ENCODE measurements around the gene TGFBR3L.
A peak's percentile ranks its signal among the peaks of the same experiment; 100 is the strongest.

Gene TGFBR3L

DNA sequence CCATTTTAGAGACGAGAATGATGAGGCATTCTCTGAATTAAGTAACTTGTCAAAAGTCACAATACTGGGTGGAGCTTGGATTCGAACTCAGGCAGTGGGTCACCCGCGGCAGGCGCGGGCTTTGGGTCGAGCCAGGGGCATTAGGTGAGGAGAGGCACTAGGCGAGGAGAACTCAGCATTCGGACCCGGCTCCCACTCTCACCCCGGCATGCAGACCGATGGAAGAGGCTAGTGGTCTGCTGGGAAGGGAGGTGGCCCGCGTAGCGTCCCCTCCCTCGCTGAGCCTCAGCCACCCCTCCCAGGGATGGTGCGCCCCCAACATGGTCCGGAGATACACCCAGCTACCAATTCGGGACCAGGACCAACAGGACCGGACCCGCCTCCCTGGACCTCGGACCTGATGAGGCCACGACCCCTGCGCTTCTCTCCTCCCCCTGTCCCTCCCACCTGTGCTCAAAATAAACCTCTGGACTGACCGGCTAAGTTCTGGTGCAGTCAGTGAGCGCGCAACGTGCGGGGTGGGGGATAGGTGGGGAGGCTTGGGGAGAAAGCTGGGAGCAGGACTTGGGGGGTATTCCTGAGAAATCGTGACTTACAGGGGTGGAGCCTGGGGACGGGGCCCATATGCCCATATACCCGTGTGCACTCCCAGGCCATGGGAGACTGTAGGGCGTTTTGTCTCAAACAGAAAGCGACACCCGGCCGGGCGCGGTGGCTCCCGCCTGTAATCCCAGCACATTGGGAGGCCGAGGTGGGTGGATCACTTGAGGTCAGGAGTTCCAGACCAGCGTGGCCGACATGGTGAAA, 4.2 kb downstream of the TGFBR3L start:
- no peak for DNase-seq

DNA sequence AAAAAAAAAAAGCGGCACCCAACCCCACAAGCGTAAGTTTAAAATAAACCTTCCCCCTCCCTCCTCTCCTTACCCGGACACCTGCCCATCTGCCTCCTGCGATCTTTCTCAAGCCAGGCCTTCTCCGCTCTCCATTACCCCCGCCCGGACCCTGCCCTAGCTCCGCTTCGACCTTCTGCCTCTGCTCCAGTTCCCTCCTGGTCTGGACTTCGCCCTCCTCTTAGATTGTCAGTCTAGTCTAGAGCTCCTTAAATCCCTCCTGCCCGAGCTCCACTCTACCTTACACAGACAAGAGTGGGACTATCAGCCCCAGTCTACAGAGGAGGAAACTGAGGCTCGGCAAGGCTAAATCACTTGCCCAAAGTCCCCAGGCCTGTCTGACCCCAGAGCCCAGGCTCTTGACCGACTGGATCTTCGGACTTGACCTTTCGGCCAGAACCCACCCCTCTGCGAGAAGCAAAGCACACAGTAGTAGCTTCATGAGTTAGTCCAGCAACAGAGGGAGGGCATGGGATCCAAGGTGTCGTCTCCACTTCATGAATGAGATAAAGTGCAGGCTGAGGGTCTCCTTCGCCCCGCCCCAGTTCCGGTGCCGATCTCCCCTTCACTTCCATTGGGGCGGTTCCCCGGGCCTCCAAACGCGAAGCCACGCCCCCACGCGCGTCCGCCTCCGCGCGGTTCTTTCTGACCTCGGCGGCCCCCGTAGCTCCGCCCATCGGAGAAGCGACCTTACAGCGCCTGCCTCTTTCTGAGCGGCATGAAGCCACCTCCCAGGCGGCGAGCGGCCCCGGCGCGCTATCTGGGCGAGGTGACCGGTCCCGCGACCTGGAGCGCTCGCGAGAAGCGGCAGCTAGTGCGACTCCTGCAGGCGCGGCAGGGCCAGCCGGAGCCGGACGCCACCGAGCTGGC, 5.2 kb downstream of the TGFBR3L start, which contains the start of gene SNAPC2:
Gene SNAPC2 (plus strand): TSS at position 729 of the 909 bp plus-strand sequence. CDS start 29 bp downstream, at position 758.
- peak; percentile 98 for DNase-seq

DNA sequence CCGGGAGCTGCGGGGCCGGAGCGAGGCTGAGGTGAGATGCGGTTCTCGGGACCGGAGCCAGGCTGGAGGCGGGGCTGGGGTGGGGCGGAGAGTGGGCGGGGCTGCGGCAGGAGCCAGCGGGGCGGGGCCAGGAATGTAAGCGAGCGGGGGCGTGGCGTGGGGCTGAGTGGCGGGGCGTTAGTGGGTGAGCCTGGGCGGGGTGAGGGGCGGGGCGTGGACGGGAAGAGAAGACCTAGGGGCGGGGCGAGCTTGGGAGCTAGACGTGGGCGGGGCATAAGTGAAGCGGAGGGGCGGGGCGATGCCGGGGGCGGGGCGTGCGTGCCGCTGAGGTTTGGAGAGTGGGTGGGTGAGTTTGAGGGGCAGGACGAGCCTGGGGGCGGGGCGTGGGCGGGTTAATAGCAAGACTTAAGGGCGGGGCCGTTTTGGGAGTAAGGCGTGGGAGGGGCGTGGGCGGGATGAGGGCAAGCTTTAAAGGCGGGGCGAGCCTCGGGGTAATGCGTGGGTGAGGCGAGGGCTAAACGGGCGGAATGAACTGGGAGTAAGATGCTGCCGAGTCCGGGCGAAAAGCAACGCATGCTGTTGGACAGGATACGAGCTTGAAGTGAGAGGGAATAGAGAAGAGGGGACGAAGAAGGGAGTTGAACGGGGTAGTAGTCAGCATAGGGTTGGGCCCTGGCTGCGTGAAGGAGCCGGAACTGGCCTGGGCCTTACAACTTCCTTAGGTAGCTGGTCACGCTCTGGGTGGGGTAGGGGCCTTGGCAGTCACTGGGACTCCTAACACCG, 6.1 kb downstream of the TGFBR3L start:
- DNase-seq: peak; percentile 99

DNA sequence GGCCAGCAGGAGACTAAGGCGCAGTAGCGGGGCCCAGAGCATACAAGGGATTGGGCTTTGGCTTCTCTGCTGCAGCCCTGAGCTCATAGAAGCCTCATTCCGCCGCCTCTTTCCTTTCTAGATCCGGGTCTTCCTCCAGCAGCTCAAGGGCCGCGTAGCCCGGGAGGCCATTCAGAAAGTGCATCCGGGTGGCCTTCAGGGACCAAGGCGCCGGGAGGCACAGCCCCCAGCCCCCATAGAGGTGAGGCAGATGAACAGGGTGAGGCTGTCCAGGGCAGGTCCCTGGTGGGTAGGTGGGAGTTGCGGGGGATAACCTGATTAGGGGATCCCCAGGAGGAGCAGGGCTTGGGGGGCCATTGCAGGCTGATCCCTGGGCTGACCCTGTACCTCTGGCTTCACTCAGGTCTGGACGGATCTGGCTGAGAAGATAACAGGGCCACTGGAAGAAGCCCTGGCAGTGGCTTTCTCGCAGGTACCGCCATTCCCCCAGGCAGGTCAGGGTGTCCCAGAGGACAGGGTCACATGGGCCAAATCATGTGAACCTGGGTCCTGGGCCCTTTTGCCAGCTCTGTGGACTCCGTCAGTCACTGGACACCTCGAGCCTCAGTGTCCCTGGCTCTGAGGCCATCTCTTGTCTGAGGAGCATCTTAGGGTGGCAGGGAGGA, 6.8 kb downstream of the TGFBR3L start:
- no peak for DNase-seq

DNA sequence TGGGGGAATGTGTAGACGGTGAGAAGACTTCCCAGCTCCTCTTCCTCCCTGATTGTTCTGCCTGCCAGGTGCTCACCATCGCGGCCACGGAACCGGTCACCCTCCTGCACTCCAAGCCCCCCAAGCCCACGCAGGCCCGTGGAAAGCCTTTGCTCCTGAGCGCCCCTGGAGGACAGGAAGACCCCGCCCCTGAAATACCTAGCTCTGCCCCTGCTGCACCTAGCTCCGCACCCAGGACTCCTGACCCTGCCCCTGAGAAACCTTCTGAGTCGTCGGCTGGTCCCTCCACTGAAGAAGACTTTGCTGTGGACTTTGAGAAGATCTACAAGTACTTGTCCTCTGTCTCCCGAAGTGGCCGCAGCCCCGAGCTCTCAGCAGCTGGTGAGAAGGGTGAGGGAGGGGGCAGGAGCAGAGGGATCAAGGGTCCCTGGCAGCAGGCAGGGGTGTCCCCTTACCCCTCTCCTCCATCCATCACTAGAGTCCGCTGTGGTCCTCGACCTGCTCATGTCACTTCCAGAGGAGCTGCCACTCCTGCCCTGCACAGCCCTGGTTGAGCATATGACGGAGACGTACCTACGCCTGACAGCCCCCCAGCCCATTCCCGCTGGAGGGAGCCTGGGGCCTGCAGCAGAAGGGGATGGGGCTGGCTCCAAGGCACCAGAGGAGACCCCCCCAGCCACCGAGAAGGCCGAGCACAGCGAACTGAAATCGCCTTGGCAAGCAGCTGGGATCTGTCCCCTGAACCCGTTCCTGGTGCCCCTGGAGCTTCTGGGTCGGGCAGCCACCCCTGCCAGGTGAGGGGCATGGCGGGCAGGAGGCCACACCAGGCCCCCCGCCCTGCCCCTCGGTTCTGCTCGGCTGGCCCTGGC, 7.6 kb downstream of the TGFBR3L start:
- DNase-seq: no peak

DNA sequence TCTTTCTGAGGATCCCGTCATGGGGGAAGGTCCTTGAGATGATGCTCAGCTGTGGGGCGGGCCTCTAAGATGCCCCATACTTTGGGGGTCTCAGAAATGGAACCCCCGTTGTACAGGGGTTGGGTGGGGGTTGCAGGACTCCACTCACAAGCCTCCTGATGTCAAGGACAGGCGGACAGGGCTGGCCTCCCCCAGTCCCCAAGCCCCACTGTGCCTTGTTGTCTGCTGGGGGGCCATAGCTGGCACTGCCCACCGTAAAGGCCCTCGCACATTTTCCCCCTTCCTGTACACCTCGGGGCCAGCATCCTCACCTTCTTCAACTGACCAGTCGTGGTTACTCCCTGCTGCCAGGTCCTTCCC, 8.2 kb downstream of the TGFBR3L start:
- DNase-seq: no peak

DNA sequence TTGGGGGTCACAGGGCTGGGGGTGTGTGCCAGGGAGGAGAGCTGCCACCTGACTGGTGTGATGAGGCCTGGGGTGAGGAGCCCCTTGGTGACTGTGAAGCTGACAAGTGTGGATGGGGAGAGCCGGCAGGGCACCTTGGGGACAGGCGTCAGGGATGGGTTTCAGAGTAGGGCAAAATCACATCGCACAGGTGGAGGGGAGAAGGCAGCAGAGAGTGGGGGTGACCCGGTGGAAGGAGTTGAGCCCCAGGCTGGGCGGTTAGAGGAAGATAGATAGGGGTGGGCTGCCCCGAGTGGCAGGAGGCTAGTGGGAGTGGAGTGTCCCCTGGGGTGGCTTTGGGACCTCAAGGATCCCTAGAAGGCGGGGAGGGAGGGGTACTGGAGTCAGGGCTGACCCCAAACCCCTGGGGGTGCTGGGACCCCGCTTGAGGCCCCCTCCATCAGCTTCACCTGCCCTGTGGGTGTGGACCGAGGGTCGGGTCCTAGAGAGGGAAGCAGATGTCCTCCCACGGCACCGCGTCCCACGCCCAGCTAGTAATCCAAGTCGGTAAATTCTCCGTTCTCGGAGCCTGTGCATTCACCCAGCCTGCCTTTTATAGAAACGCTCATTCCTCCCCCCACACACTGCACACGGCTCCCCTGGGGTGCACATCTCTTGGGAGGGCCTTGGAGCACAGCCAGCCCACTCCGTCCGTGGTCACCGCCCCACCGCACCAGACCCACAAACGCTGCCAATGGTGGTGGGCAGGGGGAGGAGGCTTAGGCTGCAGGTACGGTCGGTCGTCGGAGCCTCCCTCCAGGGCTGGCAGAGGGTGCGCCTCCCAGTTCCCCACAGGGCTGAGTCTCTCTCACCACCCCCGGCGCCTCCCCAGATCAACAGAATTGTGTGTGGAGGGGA, 8.9 kb downstream of the TGFBR3L start:
- DNase-seq: no peak

DNA sequence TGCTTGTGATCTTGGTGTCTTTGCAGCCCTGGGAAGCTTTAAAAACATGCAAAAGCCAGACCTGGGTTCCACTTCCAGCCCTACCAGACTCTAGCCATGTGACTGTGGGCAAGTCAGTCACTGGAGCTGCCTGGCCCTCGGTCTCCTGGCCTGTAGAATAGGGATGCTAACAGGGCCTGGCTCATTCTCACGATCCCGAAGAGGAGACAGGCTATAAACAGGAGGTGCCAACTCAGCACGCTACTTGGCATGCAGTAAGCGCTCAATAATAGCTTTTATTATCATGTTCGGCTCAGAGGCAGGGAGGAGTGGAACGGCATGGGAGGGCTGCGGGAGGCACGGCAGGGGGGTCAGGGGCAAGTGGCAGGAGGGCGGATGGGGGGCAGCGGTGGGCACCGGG, 9.6 kb downstream of the TGFBR3L start:
- DNase-seq: no peak

DNA sequence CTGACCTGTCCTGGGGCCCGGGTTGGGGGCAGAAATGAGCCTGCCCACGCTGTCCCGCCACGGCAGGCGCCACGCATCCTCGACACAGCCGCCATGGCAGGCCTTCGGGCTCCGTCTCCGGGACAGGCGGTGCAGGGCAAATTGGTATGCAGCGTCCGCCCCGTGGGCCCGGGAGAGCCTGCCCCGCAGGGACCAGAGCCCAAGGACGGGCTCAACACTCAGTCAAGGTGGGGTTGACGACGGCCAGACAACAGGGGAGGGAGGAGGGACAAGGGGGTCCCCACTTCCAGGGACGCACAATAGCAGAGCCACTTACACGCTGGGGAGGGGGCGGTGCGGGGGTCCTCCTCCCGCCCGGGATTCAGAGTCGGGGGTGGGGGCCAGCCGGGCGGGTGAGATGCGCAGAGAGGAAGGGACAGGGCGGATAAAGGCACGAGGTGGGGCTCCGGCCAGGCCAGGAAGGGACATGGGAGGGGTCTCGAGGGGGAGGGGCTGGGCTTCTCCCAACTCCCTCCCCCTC, 10.1 kb downstream of the TGFBR3L start:
- peak; percentile 47 for DNase-seq

DNA sequence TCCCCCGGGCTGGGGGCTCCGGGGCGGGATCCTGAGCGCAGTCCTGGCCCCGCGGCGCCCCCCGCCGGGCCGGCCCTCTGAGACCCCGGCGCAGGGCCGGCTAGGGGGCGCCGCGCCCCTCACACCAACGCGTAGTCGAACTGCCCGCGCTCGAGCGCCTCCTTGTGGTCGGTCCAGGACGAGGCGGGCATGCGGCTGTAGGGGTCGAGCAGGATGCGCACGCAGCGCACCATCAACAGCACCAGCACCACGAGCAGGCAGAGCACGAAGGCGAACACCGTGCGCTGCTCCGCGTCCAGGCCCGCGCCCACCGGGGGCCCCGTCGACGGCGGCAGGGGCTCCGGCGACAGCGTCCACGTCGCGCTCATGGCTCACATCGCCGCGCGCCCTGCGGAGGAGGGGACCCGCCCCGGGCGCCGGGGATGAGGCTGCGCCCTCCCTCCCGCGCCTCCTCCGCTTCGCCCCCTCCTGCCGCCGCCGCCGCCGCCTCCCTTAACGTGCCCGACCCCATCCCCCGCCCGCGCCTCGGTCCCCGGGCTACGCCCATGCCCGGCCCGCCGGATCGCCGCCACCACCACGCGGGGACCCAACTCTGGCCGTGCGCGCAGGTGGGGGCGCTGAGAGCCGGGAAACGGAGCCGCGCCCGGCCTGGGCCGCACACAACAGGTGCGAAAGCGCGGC, 10.7 kb downstream of the TGFBR3L start:
- peak; percentile 92 for DNase-seq

DNA sequence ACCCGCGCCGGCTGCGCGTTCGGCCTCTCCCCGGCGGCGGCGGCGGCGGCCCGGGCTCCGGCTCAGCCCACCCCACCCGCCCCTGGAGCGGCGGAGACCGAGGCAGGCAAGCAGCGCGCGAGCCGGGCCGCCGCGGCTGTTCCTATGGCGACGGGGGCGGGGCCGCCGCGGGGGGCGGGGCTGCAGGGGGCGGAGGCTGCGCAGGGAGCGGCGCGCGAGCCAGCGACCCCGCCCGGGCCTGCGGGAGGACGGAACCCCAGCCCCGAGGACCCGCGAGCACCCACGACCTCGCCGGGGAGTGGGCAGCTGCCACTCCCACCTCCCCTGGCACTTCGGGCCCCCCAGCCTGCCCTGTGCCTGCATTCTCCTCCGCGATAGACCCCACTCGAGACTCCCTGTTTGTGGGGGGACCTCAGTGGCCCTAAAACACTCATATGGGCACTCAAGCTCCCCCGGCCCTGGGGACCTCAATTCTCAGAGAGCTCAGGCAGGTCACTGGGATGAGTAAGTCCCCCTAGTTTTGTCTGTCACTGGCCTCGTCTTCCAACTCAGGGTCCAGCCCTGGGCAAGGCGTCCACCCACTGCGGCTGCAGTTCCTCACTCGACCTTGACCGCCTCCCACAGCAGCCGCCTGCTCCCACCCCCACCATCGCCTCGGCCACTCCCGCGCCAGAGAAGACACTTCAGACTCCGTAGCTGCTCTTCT, 11.5 kb downstream of the TGFBR3L start, which contains the start of gene CTXN1:
Gene CTXN1 (minus strand): TSS at position 115 of the 706 bp plus-strand sequence. CDS start 597 bp downstream, outside the sequence.
- peak; percentile 84 for DNase-seq

DNA sequence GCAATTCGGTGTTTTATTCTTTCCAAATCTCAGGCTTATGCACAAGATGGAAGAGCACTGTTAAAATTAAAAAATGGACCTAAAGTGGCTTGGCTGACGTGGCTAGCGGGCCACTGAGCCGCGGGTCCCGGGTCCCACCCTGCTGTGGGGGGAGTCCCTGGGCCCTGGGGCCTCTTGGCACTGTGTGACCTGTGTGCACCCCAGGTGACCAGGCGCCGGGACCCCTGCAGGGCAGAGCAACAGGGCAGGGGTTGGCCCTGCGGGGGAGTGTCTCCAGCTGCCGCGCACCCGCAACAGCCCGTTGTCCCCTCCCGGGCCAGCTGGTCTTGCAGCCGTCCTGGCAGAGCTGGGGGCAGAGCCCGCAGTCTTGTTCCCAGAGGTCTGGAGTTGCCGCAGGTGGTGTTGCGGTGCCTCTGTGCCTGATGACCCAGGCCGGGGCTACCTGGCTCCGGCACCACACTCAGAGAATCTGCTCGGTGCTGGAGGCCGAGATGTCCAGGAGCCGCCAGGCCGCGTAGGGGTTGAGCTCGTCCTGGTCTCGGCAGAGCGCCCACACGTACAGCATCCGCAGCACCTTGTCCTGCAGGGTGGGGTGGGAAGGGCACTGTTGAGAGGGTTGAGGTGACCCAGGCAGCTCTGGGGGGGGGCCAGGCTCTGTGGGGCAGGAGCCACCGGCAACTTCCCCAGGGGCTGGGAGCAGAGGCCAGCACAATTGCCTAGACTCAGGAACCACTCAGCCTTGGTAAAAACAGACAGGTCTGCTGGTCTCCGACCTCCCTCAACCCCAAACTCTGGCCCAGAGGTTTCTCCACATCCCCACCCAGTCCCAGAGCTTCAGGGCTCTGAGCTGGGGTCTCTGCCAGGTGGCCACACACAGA, 12.3 kb downstream of the TGFBR3L start:
- DNase-seq: peak; percentile 54

DNA sequence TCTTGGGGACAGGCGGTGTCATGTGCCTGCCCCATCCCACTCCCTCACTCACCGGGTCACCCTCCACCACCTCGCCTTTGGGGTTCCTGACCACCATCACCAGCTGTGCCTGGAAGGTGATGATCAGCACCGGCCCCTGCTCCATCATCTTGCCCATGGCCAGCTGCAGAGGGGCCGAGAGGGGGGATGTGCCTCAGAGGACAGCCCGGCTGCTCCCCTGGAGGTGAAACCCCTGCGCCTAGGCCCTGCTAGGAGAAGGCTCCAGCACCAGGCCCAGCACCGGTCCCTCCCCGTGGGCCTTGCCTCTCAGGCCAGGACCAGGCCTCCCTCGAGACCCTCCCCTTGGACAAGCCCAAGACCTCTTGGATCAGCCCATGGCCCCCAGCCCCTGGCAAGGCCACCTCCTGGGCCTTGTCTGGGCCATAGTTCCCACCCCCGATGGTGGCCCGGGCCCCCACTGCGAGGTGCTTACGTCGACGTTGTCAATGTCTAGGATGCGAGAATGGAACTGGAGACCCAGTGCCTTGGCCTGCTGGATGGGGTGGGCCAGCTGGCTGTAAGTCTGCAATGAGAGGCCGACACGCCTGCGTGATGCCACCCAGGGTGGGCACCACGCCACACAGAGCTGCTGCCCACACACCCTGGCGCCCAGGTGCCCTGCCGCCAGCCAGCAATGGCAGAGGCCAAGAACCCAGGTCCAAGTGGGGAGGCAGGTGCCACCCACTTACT, 13.1 kb downstream of the TGFBR3L start:
- DNase-seq: no peak

DNA sequence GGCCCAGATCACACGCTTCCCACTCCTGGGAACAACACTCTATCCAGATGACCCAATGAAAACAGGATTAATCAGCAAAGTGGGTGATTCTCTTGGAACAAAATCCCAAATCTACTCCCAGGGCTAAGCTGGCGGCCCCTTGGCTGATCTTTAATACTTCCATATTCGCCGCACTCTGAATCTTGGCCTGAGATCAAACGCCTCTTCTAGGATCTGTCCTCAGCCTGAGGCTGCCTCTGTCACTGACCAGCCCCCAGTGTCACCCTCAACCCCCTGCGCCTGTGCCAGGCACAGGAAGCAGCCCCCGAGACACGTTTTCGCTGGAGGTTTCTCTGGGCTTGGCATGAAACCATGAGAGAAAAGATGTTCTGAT, 13.7 kb downstream of the TGFBR3L start:
- no peak for DNase-seq

DNA sequence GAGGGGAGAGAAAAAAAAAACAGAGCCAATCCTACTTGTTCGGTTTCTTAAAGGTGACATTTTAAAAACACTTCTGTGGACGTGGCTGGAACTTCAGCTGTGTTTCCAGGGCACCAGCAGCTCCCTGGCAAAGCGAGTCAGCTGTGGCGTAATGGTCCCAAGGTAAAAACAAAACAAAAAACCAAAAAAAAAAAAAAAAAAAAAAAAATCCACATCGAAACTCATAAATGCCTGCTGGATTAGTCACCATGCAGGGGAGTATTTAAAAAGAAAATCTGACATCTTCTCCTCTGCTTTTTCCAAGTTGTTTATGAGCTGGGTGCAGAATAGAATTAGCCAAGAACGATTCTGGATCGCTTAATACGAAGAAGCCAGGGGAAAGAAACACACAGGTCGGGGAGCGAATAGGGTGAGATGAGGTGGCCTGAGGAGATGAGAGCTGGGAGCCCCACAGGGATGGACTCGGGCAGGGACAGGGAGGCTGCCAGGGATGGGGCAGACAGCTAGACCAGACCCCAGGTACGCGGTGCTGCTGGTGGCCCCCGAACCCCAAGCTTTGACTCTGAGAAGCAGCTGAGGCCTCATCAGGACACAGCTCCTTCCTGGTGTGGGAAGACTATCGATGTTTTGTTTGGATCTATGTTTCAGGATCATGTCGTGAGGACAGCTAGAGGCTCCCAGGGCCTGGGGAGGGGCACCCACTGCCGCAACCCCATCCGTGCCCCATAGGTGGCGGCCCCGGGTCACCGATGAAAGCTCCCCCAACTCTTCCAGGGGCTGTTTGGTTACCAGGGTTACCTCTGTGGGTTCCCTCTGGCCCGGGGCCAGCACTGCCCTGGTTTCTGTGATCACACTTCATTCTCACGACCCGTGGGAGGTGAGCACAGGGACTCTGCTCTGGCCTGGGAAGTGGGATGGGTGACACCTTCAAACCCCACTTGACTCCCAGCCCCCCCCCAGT, 14.4 kb downstream of the TGFBR3L start:
- peak; percentile 81 for DNase-seq

DNA sequence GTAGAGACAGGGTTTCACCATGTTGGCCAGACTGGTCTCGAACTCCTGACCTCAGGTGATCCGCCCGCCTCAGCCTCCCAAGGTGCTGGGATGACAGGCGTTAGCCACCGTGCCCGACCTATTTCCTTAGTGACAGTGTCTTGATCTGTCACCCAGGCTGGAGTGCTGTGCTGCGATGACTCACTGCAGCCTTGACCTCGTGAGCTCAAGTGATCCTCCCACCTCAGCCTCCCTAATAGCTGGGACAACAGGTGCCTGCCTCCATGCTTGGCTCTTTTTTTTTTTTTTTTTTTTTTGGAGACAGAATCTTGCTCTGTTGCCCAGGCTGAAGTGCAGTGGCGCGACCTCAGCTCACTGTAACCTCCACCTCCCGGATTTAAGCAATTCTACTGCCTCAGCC, 15.4 kb downstream of the TGFBR3L start:
- DNase-seq: peak; percentile 48
